ENCODE results near the gene PCDHGA1. TPM values are rescaled to one million over a fixed set of nuclear protein-coding genes. Genes with fewer than 3 reads are reported as not detected.
A peak's percentile ranks its signal among the peaks of the same experiment; 100 is the strongest.
"Not testable (repeated sequence)": the region's sequence is repeated elsewhere in the genome, so short reads cannot be mapped to it uniquely, and the experiment has no call there.

The PCDHGA1 gene
- total RNA-seq, 1 donor from 2014 or later = 3.0 TPM

- ATAC-seq (no peak), DNase-seq (no peak)
Measured at GRCh38 chr5:141399555-141400258, 69.4 kb downstream of the PCDHGA1 start.

DNA sequence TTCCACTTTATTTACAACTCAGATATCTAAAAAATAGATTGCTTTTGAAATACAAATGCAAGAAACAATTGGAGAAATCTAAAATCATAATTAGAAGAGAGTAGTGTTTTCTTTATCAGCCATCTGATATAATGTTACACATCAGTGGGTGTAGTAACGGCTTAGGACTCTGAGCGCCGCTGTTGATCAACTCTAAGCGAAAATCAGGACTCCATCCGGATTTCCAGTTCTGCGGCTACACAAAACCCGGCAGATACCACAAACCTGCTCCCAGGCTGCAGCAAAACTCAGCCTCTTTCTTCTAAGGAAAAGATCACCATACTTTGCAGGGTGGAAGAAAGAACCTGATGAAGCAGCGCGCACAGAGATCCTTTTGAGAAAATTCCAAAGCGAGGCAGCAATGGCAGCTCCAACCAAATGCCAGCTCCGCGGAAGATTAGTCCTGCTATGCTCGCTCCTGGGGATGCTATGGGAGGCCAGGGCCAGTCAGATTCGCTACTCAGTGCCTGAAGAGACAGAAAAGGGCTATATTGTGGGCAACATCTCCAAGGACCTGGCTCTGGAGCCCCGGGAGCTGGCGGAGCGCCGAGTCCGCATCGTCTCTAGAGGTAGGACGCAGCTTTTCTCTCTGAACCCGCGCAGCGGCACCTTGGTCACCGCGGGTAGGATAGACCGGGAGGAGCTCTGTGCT lies 72.4 kb downstream of the PCDHGA1 start, which contains the start of gene PCDHGA9:
Gene PCDHGA9 (plus strand): TSS at position 226 of the 691 bp plus-strand sequence. CDS start 175 bp downstream, at position 401.
- DNase-seq (peak; percentile 35), ATAC-seq (no peak)
- intact Hi-C loops (cut with micrococcal nuclease) = loop anchor here (10.0 kb wide), 1 partner anchor 162 kb away; no protein-coding TSS in a partner anchor

More at GRCh38 chr5:141399555-141400258, 69.4 kb downstream of the PCDHGA1 start:
- intact Hi-C loops (cut with micrococcal nuclease) = loop anchor here (10.0 kb wide), 1 partner anchor 165 kb away; no protein-coding TSS in a partner anchor

DNA sequence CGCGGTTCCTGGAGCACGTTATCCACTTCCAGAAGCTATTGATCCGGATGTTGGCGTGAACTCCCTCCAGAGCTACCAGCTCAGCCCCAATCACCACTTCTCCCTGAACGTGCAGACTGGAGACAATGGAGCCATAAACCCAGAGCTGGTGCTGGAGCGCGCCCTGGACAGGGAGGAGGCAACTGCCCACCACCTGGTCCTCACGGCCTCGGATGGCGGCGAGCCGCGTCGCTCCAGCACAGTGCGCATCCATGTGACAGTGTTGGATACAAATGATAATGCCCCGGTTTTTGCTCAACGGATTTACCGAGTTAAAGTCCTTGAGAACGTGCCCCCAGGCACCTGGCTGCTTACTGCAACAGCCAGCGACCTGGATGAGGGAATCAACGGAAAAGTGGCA lies 73.1 kb downstream of the PCDHGA1 start:
- DNase-seq = no peak
- intact Hi-C loops (cut with micrococcal nuclease) = loop anchor here (10.0 kb wide), 1 partner anchor 161 kb away; no protein-coding TSS in a partner anchor
- ATAC-seq = no peak

DNA sequence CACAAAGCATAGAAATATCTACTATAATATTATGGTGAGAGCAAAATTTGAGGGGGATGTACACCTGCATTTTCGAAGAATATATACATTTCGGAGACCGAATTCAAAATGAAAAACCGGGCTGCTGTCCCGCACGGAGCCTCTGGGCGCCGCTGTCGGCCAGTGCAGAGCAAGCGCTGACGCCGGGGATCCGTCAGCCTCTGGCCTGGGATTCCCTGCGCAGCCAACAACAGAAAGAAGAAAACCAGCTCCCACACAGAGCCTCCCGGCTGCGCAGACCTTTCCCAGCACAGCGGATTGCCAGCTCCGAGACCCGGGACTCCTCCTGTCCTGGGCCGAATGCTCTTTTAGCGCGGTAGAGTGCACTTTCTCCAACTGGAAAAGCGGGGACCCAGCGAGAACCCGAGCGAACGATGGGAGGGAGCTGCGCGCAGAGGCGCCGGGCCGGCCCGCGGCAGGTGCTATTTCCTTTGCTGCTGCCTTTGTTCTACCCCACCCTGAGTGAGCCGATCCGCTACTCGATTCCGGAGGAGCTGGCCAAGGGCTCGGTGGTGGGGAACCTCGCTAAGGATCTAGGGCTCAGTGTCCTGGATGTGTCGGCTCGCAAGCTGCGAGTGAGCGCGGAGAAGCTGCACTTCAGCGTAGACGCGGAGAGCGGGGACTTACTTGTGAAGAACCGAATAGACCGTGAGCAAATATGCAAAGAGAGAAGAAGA lies 77.6 kb downstream of the PCDHGA1 start, which contains the start of gene PCDHGB6:
Gene PCDHGB6 (plus strand): TSS at position 232 of the 716 bp plus-strand sequence. CDS start 182 bp downstream, at position 414.
- intact Hi-C loops (cut with micrococcal nuclease) = loop anchor here (10.0 kb wide), 1 partner anchor 157 kb away; no protein-coding TSS in a partner anchor
- ATAC-seq (peak; percentile 92), DNase-seq (peak; percentile 78)

DNA sequence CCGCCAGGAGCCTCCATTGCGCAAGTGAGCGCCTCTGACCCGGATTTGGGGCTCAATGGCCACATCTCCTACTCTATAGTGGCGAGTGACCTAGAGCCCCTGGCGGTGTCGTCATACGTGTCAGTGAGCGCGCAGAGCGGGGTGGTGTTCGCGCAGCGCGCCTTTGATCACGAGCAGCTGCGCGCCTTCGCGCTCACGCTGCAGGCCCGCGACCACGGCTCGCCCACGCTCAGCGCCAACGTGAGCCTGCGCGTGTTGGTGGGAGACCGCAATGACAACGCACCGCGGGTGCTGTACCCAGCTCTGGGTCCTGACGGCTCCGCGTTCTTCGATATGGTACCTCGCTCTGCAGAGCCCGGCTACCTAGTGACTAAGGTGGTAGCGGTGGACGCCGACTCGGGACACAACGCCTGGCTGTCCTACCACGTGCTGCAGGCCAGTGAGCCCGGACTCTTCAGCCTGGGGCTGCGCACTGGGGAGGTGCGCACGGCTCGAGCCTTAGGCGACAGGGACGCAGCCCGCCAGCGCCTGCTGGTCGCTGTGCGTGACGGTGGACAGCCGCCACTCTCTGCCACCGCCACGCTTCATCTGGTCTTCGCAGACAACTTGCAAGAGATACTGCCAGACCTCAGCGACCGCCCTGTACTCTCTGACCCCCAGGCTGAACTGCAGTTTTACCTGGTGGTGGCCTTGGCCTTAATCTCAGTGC lies 79.4 kb downstream of the PCDHGA1 start:
- ATAC-seq = no peak
- no peak for DNase-seq
- intact Hi-C loops (cut with micrococcal nuclease) = loop anchor here (10.0 kb wide), 3 partner anchors 65 to 155 kb away; partner anchors contain the start of gene PCDHGC3

- no peak for DNase-seq
- no peak for ATAC-seq
- intact Hi-C loops (cut with micrococcal nuclease) = loop anchor here (10.0 kb wide), 2 partner anchors 63 to 113 kb away; partner anchors contain the start of gene PCDHGC3
Measured at GRCh38 chr5:141411575-141411974, 81.3 kb downstream of the PCDHGA1 start.

- peak; percentile 67 for ATAC-seq
- peak; percentile 44 for DNase-seq
- intact Hi-C loops (cut with micrococcal nuclease) = loop anchor here (10.0 kb wide), 2 partner anchors 62 to 112 kb away; partner anchors contain the start of gene PCDHGC3
Measured at GRCh38 chr5:141412854-141413539, 82.7 kb downstream of the PCDHGA1 start, which contains the start of gene PCDHGA10. PCDHGA10 (plus strand) TSS chr5:141412987; CDS start chr5:141413176, 189 bp downstream.

DNA sequence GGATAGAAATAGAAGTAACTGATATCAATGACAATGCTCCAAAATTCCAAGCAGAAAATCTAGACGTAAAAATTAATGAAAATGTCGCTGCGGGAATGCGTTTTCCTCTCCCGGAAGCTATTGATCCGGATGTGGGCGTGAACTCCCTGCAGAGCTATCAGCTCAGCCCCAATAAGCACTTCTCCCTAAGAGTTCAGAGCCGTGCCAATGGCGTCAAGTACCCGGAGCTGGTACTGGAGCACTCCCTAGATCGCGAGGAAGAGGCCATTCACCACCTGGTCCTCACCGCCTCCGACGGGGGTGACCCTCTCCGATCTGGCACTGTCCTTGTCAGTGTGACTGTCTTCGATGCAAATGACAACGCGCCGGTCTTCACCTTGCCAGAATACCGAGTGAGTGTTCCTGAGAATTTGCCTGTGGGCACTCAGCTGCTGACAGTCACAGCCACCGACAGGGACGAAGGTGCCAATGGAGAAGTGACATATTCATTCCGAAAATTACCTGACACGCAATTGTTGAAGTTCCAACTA lies 83.3 kb downstream of the PCDHGA1 start:
- intact Hi-C loops (cut with micrococcal nuclease) = loop anchor here (10.0 kb wide), 2 partner anchors 61 to 111 kb away; partner anchors contain the start of gene PCDHGC3
- peak; percentile 23 for ATAC-seq

GRCh38 chr5:141414548-141415274 lies 84.4 kb downstream of the PCDHGA1 start:
- intact Hi-C loops (cut with micrococcal nuclease) = loop anchor here (10.0 kb wide), 2 partner anchors 60 to 110 kb away; partner anchors contain the start of gene PCDHGC3
- DNase-seq, ATAC-seq: not testable (repeated sequence)

More for the DNA sequence above, 83.3 kb downstream of the PCDHGA1 start:
- no peak for DNase-seq

DNA sequence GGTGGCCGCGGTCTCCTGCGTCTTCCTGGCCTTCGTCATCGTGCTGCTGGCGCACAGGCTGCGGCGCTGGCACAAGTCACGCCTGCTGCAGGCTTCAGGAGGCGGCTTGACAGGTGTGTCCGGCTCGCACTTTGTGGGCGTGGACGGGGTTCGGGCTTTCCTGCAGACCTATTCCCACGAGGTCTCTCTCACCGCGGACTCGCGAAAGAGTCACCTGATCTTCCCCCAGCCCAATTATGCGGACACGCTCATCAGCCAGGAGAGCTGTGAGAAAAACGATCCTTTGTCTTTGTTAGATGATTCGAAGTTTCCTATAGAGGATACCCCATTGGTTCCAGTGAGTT lies 84.9 kb downstream of the PCDHGA1 start:
- DNase-seq, ATAC-seq: not testable (repeated sequence)
- intact Hi-C loops (cut with micrococcal nuclease) = loop anchor here (10.0 kb wide), 2 partner anchors 60 to 110 kb away; partner anchors contain the start of gene PCDHGC3

GRCh38 chr5:141417494-141418172 lies 87.3 kb downstream of the PCDHGA1 start, which contains the start of gene PCDHGB7:
PCDHGB7 (plus strand) TSS chr5:141417677; CDS start chr5:141417860, 183 bp downstream.
- intact Hi-C loops (cut with micrococcal nuclease) = loop anchor here (10.0 kb wide), 2 partner anchors 57 to 107 kb away; partner anchors contain the start of gene PCDHGC3
- ATAC-seq = peak; percentile 91
- DNase-seq = peak; percentile 89

GRCh38 chr5:141419074-141419880 lies 89.0 kb downstream of the PCDHGA1 start:
- no peak for DNase-seq
- ATAC-seq = no peak
- intact Hi-C loops (cut with micrococcal nuclease) = loop anchor here (10.0 kb wide), 2 partner anchors 56 to 106 kb away; partner anchors contain the start of gene PCDHGC3

GRCh38 chr5:141420855-141421488 lies 90.7 kb downstream of the PCDHGA1 start, which contains the start of gene PCDHGA11:
PCDHGA11 (plus strand) TSS chr5:141421051; CDS start chr5:141421228, 177 bp downstream.
- DNase-seq (no peak), ATAC-seq (peak; percentile 49)

DNA sequence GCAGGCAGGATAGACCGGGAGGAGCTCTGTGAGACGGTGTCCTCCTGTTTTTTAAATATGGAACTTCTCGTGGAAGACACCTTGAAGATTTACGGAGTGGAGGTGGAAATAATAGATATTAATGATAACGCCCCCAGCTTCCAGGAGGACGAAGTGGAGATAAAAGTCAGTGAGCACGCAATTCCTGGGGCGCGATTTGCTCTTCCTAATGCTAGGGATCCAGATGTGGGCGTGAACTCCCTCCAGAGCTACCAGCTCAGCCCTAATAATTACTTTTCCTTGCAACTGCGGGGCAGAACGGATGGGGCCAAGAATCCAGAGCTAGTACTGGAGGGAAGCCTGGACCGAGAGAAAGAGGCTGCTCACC lies 91.2 kb downstream of the PCDHGA1 start:
- intact Hi-C loops (cut with micrococcal nuclease) = no loop called here
- ATAC-seq (no peak), DNase-seq (no peak)

More at GRCh38 chr5:141420855-141421488, 90.7 kb downstream of the PCDHGA1 start, which contains the start of gene PCDHGA11:
- intact Hi-C loops (cut with micrococcal nuclease) = no loop called here

Measured in left ventricle myocardium superior (tissue), 1 donor.